GM12864 (cell line): ENCODE results near the gene PLEKHO2.

ENCODE experiments used
- DNase-seq: peaks from one replicate; pipeline ENCODE4 v3.0.0-alpha.2; 2011; ENCODE audit warnings: low read depth
- H3K4me3 ChIP-seq: 2 replicates; pipeline ENCODE4 v1.5.1; 2011; ENCODE audit warnings: mild to moderate bottlenecking, low read depth, low read length, control low read depth
- CTCF ChIP-seq: IDR thresholded peaks from 2 replicates; pipeline ENCODE4 v1.5.1; 2011; ENCODE audit warnings: low read depth, mild to moderate bottlenecking, moderate library complexity, low read length, control low read depth, inconsistent platforms; ENCODE audit errors: missing control alignments

The PLEKHO2 gene

GRCh38 chr15:64865126-64865997, 23.6 kb downstream of the PLEKHO2 start:
- TF ChIP-seq CTCF: no peak
- DNase-seq: no peak
- H3K4me3 ChIP-seq: no peak overlapping the region

GRCh38 chr15:64865998-64866520, 24.3 kb downstream of the PLEKHO2 start:
- H3K4me3 ChIP-seq: no peak overlapping the region
- TF ChIP-seq CTCF: no peak
- DNase-seq: no peak

- no peak for TF ChIP-seq CTCF
- no peak for DNase-seq
- H3K4me3 ChIP-seq: no peak overlapping the region
Observed at GRCh38 chr15:64869501-64869900, 27.8 kb downstream of the PLEKHO2 start.

DNA sequence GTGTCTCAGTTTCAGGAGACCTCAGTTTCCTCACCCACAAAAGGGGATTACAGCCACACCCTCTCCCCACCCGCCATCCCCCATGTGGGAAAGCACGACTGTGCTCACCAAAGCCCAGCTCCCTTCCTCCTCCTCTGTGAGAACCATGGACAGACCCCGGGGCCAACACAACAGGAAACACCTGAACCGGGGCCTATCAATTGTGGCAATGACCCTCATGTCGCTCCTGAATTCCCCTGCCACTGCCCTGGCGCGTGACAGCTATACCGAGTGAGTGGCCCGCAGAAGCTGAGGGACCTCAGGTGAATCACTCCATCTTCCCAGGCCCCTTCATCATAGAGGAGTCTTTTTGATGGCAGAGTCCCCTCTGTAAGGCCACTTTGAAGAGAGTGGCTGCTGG, 28.6 kb downstream of the PLEKHO2 start:
- no peak overlapping the region for H3K4me3 ChIP-seq
- TF ChIP-seq CTCF: no peak
- DNase-seq: no peak

- no peak for DNase-seq
- no peak for TF ChIP-seq CTCF
- H3K4me3 ChIP-seq: no peak overlapping the region
Observed at GRCh38 chr15:64875641-64876223, 34.0 kb downstream of the PLEKHO2 start.

DNA sequence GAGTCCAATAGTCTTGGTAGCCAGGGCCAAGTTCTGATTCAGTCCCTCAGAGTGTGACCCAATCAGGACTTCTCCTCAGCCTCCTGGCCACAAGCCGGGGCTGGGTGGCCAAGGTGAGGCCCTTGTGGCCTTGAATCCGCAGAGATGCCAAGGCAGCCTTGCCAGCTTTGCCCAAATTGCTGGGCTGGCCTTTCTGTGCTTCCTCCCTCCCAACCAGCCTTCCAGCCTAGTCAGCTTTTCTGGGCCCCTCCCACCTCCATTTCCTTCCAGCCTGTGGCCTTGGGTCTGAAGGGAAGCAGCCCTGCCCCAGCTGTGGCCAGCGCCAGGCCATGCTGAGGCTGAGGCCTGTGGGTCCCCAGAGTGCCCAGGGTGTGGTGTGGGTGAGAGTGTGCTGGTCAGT, 35.7 kb downstream of the PLEKHO2 start:
- no peak for TF ChIP-seq CTCF
- no peak for DNase-seq

More for the DNA sequence above, 35.7 kb downstream of the PLEKHO2 start:
- H3K4me3 ChIP-seq: no peak overlapping the region
